Measurements from ENCODE around the gene C19orf85.

Gene C19orf85

DNA sequence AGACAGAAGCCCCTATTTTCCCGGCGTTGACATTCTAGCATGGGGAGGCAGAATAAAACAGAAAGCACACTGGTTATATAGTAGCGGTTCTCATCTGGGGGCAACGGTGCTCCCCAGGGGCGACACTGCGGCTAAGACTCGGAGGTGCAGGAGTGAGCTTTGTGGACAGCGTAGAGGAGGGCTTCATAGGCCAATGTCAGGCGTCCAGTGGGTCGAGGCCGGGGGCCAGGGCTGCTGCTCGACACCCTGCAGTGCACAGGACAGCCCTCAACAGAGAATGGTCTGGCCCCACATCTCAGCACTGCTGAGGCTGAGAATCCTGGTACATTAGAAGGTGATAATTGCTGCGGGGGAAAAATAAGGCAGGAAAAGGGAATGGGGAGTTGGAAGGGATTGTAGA, 13.4 kb upstream of the C19orf85 start:
- no peak for DNase-seq (ENCODE audit: low spot score)

- DNase-seq (ENCODE audit: low spot score), result peak; percentile 100
Measured at GRCh38 chr19:55476100-55476775, 11.7 kb upstream of the C19orf85 start, which contains the start of gene ZNF628. ZNF628 (plus strand) TSS chr19:55476617; CDS start chr19:55479911, 3,294 bp downstream.

GRCh38 chr19:55474269-55475265, 10.0 kb upstream of the C19orf85 start:
- no peak for DNase-seq (ENCODE audit: low spot score)

GRCh38 chr19:55473225-55474012, 8.9 kb upstream of the C19orf85 start:
- no peak for DNase-seq (ENCODE audit: low spot score)

DNA sequence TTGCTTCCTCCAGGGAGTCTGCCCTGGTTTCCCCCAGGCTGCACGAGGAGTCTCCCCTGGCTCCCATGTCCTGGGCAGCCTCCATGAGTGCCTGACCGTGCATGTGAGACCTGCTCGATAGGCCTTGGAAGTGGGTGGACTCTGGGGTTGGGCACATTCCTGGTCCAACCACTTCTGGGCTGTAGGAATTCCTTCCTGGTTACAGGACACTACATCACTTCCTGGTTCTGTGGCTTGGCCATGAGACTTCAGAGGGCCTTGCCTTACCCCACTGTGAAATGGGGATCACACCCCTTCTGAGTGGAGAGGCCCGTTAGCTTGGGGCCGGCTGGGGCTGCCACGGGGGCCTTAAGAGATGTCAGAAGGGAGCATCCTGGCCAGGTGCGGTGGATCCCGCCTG, 7.9 kb upstream of the C19orf85 start:
- DNase-seq (ENCODE audit: low spot score), result peak; percentile 83

DNA sequence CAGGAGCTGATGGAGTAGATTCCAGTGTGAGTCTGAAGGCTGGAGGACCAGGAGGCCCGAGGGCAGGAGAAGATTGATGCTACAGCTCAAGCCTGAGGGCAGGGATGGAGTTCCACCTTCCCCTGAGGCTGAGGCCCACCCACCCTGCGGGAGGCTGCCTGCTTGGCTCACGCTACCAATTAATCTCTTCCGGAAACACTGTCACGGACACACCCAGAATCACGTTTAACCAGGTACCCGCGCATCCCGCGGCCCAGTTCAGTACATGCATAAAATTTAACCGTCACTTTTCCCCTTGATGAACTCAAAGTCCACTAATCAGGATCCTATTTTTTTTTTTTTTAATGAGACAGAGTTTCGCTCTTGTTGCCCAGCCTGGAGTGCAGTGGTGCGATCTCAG, 6.7 kb upstream of the C19orf85 start:
- no peak for DNase-seq (ENCODE audit: low spot score)

DNA sequence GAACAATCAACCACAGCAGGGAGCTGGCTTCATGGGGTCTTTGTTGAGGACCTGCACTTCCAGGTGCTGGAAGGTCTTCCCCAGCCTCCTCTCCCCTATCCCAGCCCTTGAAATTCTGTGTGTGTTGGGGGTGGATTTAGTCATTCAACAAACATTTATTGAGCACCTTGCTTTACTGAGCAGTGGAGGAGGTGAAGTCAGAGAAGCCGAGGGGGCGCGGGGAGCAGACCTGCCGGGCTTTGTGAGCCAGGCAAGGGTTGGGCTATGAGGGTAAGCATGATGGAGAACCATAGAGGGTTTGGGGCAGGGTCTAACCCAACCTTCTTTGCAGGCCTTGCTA, 3.5 kb upstream of the C19orf85 start:
- no peak for DNase-seq (ENCODE audit: low spot score)

DNA sequence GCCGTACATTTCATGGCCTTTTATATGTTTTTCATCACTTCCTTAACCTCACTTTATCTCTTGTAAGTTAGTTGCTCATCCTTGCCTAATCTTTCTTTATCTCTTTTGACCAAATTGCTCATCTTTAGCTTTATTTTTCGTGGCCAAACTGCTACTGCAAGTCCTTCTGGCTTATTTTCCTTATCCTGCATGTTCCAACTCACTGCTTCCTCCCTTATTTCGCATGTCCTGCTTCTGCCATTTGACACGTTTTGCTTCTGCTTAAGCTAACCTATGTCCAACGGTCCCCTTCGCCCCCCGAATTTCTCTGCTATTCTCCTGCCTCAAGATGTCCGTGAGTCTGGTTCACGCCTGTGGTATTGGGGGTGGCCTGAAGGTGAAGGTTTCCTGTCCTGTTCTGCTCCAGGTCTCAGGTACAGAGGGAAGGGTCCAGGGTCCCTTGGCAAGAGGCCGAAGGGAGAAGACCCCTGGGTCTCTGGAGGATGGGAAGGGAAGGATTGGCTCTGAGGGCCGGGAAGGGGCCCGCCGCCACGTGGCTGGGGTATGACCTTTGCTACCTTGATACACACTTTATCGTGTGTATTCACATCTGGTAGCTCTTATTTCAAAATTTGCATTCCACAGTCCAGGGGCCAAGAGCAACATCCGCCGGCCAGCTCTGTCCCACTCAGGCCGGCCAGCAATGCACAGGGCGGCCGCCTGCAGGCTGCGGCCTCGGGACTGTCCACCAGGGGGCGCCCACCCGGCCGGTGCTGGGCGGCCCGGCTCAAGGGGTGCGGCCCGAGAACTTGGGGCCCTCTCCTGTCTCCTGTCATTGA, 2.9 kb upstream of the C19orf85 start:
- DNase-seq (ENCODE audit: low spot score), result peak; percentile 87

- no peak for DNase-seq (ENCODE audit: low spot score)
Measured at GRCh38 chr19:55466241-55466614, 1.7 kb upstream of the C19orf85 start.

DNA sequence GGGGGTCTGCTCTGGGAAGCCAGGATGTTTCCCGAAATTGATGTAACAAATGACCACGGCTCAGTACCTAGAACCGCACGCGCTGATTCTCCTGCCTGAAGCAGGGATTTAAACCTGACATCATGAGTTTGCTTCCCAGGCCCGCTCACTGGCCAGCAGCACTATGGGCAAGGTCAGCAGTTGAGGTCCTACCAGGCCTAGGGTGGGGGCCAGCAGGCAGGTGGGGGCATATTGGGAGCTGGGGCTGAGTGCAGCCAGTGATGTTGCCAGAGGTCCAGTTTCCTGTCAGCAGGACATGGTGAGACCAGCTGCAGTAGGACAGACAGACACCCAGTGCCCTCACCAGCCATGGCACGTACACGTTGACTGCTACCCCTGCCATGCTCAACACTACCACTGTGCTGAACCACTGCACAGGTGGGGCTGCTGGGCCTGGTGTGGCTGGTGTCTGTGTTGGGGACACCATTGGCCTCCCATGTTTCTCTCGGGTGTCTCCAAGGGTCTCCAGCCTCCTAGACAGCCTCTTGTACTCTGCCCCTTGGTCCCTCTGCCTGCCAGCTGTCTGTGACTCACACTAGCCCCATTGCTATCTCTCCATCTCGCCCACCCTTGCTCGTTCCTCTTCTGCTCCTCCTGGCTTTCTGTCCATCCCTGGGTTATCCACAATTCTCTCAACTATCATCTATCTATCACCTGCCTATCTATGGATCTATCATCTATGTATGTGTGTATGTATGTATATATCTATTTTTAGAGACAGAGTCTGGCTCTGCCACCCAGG, 1.1 kb upstream of the C19orf85 start:
- DNase-seq (ENCODE audit: low spot score), result no peak

- no peak for DNase-seq (ENCODE audit: low spot score)
Measured at GRCh38 chr19:55464039-55464661, 401 bp downstream of the C19orf85 start.

GRCh38 chr19:55463583-55464031, 944 bp downstream of the C19orf85 start:
- no peak for DNase-seq (ENCODE audit: low spot score)

DNA sequence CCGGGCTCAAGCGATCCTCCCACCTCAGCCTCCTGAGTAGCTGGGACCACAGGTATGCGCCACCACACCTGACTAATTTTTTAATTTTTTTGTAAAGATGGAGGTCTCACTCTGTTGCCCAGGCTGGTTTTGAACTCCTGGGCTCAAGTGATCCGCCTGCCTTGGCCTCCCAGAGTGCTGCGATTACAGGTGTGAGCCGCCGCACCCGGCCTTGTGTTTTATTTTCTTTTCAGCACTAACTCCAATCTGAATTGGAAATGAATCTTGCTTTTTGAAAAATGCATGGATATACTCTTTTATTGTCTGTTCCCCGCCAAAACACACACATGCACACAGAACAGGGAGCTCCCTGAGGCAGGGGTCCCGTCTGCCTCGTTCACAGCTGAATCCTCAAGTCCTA, 1.8 kb downstream of the C19orf85 start:
- DNase-seq (ENCODE audit: low spot score), result no peak

GRCh38 chr19:55461974-55462626, 2.5 kb downstream of the C19orf85 start:
- peak; percentile 70 for DNase-seq (ENCODE audit: low spot score)

- peak; percentile 100 for DNase-seq (ENCODE audit: low spot score)
Measured at GRCh38 chr19:55461259-55461973, 3.1 kb downstream of the C19orf85 start, which contains the start of gene ISOC2. ISOC2 (minus strand) TSS chr19:55461642; CDS start chr19:55456486, 5,156 bp downstream.

DNA sequence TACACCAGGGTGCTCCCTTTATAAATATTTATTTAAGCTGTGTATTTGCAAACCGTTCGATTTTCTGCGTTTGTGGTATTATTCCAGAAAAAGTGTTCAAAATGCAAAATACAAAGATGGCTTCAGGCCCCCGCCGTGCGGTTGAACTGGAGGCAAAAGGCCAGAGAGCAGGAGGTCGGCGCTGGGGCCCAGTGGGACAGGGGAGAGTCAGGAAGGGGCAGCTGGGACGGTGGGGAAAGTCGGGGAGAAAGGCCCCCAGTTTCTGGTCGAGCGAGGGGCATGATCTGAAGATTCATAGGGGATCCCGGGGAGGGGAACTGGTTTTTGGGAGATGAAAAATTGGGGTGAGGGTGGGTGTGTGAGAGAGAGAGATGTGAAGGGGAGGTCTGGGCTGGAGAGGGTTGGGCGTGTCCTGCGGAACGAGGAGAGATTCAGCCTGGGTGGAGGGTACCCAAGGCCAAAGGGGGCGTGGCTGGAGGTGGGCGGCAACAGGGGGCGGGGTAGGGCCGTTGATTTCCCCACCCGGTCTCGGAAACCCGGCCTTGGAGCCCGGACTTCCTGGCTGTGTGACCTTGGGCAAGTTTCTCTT, 3.8 kb downstream of the C19orf85 start:
- DNase-seq (ENCODE audit: low spot score), result peak; percentile 69

DNA sequence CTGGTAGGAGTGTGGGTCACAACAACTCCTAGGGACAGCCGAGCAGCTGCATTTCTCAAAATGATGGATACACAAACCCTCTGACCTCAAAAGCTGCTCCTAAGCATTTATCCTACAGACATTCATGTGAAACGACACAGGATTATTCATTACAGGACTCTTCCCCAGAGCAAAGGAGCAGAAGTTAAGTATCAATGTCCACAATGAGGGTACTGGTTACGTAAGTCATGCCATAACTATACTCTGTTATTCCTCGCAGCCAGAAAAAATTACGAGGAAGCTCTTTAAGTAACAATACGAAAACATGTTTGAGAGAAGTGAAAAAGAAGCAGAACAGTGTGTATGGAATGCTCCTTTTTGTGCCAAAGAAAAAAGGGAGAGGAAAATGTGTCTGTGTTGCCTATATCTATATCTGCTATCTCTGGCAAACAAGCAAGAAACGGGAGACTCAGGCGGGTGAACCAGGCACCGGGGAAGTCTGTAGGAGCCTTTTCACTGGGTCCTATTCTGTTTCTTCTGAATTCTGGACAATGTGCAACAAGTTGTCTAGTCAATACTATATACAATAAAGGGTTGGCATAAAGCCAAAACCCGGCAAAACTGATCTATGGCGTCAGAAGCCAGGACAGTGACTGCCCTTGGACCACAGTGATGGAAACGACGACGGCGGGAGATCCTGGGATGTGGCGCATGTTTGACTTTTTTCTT, 4.4 kb downstream of the C19orf85 start:
- no peak for DNase-seq (ENCODE audit: low spot score)

- DNase-seq (ENCODE audit: low spot score), result no peak
Measured at GRCh38 chr19:55459551-55459949, 5.0 kb downstream of the C19orf85 start.

Data from hepatic stellate cell (primary cell).